HEK293T (cell line): ENCODE measurements around the gene HCCS.

Experiments
- ARNT ChIP-seq: fragments of 450-650 bp; IDR thresholded peaks from 2 replicates; pipeline ENCODE4 v1.6.1; 2017; ENCODE audit warnings: mild to moderate bottlenecking
- BHLHE40 ChIP-seq: fragments of 450-650 bp; IDR thresholded peaks from 2 replicates; pipeline ENCODE4 v1.6.1; 2016; ENCODE audit warnings: mild to moderate bottlenecking, moderate library complexity, borderline replicate concordance
- ELF4 ChIP-seq: fragments of 450-650 bp; IDR thresholded peaks from 2 replicates; pipeline ENCODE4 v1.6.1; 2017; ENCODE audit warnings: antibody characterized with exemption
- FOXM1 ChIP-seq: fragments of 450-650 bp; IDR thresholded peaks from 2 replicates; pipeline ENCODE4 v1.6.1; 2017; ENCODE audit warnings: mild to moderate bottlenecking, borderline replicate concordance
- NFRKB ChIP-seq: fragments of 450-650 bp; IDR thresholded peaks from 2 replicates; pipeline ENCODE4 v1.6.1; 2016; ENCODE audit warnings: mild to moderate bottlenecking, moderate library complexity
- SP1 ChIP-seq: fragments of 450-650 bp; IDR thresholded peaks from 2 replicates; pipeline ENCODE4 v1.6.1; 2017
- SUZ12 ChIP-seq: fragments of 450-650 bp; IDR thresholded peaks from 2 replicates; pipeline ENCODE4 v1.6.1; 2016; ENCODE audit warnings: mild to moderate bottlenecking
- TF ChIP-seq, protein P1 (sequence below): fragments of 450-650 bp; IDR thresholded peaks from 2 replicates; pipeline ENCODE4 v1.6.1; 2016

DNA sequence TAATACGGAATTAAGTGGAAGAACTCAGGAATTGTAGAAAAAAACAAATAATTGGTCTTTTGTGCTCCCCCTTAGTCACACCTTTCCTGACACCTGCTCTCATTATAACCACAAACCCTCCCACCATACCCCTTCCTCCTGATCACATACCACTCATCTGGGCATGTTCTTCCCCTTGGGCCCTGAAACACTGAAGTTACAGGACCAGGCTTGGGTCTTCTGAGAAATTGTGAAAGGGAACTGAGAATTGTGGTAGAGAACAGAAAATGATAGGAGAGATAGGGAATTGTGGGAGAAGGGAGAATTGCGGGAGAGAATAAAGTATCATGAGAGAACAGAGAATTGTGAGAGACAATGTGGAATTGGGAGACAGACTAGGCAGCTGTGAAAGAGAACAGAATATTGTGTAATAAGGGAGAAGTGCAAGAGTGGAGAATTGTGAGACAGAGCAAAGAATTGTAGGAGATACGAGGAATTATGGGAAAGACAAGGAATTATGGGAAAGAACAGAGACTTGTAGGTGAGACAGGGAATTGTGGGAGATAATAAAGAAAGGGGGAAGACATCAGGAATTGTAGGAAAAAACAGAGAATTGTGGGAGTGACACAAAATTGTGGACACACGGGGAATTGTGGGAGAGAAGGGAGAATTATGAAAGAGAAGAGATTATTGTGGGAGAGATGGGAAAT is 2.7 kb upstream of the HCCS start:
- TF ChIP-seq, protein P1, sequence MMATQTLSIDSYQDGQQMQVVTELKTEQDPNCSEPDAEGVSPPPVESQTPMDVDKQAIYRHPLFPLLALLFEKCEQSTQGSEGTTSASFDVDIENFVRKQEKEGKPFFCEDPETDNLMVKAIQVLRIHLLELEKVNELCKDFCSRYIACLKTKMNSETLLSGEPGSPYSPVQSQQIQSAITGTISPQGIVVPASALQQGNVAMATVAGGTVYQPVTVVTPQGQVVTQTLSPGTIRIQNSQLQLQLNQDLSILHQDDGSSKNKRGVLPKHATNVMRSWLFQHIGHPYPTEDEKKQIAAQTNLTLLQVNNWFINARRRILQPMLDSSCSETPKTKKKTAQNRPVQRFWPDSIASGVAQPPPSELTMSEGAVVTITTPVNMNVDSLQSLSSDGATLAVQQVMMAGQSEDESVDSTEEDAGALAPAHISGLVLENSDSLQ: no peak
- TF ChIP-seq SUZ12: no peak
- no peak for TF ChIP-seq SP1
- TF ChIP-seq NFRKB: no peak
- no peak for TF ChIP-seq BHLHE40
- no peak for TF ChIP-seq FOXM1
- TF ChIP-seq ELF4: no peak
- no peak for TF ChIP-seq ARNT
